NCI-H146 treated with DMSO at 0.1 percent for 48 hours (cell line): Measurements from ENCODE around the gene POM121C.
"Not testable (repeated sequence)": the region's sequence is repeated elsewhere in the genome, so short reads cannot be mapped to it uniquely, and the experiment has no call there.

Experiments used
- DNase-seq: peaks from one replicate; lab custom pipeline; 2025; ENCODE audit not compliant: unreplicated experiment; lab: John Stamatoyannopoulos, UW

Gene POM121C

GRCh38 chr7:75439000-75439399 is 47.1 kb downstream of the POM121C start:
- DNase-seq: not testable (repeated sequence)

GRCh38 chr7:75423481-75423880 is 62.6 kb downstream of the POM121C start:
- DNase-seq: not testable (repeated sequence)

- not testable (repeated sequence) for DNase-seq
Measured at GRCh38 chr7:75421798-75422710, 64.0 kb downstream of the POM121C start.

- not testable (repeated sequence) for DNase-seq
Measured at GRCh38 chr7:75420152-75420551, 65.9 kb downstream of the POM121C start.

GRCh38 chr7:75419693-75420092 is 66.4 kb downstream of the POM121C start:
- not testable (repeated sequence) for DNase-seq

GRCh38 chr7:75419210-75419609 is 66.9 kb downstream of the POM121C start:
- DNase-seq: not testable (repeated sequence)

GRCh38 chr7:75418292-75418858 is 67.7 kb downstream of the POM121C start:
- DNase-seq: not testable (repeated sequence)

- DNase-seq: not testable (repeated sequence)
Measured at GRCh38 chr7:75416787-75417186, 69.3 kb downstream of the POM121C start.

GRCh38 chr7:75415829-75416373 is 70.2 kb downstream of the POM121C start:
- not testable (repeated sequence) for DNase-seq

GRCh38 chr7:75415428-75415817 is 70.7 kb downstream of the POM121C start:
- not testable (repeated sequence) for DNase-seq

- not testable (repeated sequence) for DNase-seq
Measured at GRCh38 chr7:75414708-75415427, 71.2 kb downstream of the POM121C start.

GRCh38 chr7:75414204-75414603 is 71.9 kb downstream of the POM121C start:
- DNase-seq: not testable (repeated sequence)

GRCh38 chr7:75410823-75411173 is 75.3 kb downstream of the POM121C start:
- not testable (repeated sequence) for DNase-seq

GRCh38 chr7:75409880-75410822 is 75.9 kb downstream of the POM121C start:
- not testable (repeated sequence) for DNase-seq

- not testable (repeated sequence) for DNase-seq
Measured at GRCh38 chr7:75404663-75405062, 81.4 kb downstream of the POM121C start.

- not testable (repeated sequence) for DNase-seq
Measured at GRCh38 chr7:75403455-75404443, 82.3 kb downstream of the POM121C start.

GRCh38 chr7:75400575-75400974 is 85.5 kb downstream of the POM121C start:
- DNase-seq: not testable (repeated sequence)

GRCh38 chr7:75398771-75399700 is 87.1 kb downstream of the POM121C start:
- not testable (repeated sequence) for DNase-seq
